ACC112 (cell line): ENCODE data around the gene MUC5B.

ENCODE experiments used
- H2AFZ ChIP-seq: fragments of 200-600 bp; sonication (generic); one replicate; pipeline ENCODE4 v1.6.0; 2017; ENCODE audit warnings: antibody characterized with exemption, low read length; ENCODE audit not compliant: unreplicated experiment
- H3K27ac ChIP-seq: fragments of 200-600 bp; sonication (generic); 2 replicates; pipeline ENCODE4 v1.5.1; 2014; ENCODE audit warnings: low read depth, mild to moderate bottlenecking, antibody characterized with exemption, low read length, moderate library complexity
- H3K27me3 ChIP-seq: fragments of 200-600 bp; sonication (generic); 2 replicates; pipeline ENCODE4 v1.6.1; 2014; ENCODE audit warnings: mild to moderate bottlenecking, antibody characterized with exemption, low read length, moderate library complexity, mixed read lengths; ENCODE audit not compliant: insufficient read depth
- H3K36me3 ChIP-seq: fragments of 200-600 bp; sonication (generic); 2 replicates; pipeline ENCODE4 v1.6.1; 2016; ENCODE audit warnings: mild to moderate bottlenecking, antibody characterized with exemption, low read length, moderate library complexity, mixed read lengths; ENCODE audit not compliant: insufficient read depth
- H3K4me1 ChIP-seq: fragments of 200-600 bp; sonication (generic); one replicate; pipeline ENCODE4 v1.6.1; 2016; ENCODE audit warnings: low read length, mixed read lengths; ENCODE audit not compliant: insufficient read depth, unreplicated experiment, control insufficient read depth
- H3K4me3 ChIP-seq: fragments of 200-600 bp; sonication (generic); 2 replicates; pipeline ENCODE4 v1.5.1; 2014; ENCODE audit warnings: mild to moderate bottlenecking, low read depth, low read length
- H3K79me2 ChIP-seq: fragments of 200-600 bp; sonication (generic); one replicate; pipeline ENCODE4 v1.6.0; 2016; ENCODE audit warnings: low read length; ENCODE audit not compliant: control insufficient read depth, unreplicated experiment, insufficient read depth

Gene MUC5B

DNA sequence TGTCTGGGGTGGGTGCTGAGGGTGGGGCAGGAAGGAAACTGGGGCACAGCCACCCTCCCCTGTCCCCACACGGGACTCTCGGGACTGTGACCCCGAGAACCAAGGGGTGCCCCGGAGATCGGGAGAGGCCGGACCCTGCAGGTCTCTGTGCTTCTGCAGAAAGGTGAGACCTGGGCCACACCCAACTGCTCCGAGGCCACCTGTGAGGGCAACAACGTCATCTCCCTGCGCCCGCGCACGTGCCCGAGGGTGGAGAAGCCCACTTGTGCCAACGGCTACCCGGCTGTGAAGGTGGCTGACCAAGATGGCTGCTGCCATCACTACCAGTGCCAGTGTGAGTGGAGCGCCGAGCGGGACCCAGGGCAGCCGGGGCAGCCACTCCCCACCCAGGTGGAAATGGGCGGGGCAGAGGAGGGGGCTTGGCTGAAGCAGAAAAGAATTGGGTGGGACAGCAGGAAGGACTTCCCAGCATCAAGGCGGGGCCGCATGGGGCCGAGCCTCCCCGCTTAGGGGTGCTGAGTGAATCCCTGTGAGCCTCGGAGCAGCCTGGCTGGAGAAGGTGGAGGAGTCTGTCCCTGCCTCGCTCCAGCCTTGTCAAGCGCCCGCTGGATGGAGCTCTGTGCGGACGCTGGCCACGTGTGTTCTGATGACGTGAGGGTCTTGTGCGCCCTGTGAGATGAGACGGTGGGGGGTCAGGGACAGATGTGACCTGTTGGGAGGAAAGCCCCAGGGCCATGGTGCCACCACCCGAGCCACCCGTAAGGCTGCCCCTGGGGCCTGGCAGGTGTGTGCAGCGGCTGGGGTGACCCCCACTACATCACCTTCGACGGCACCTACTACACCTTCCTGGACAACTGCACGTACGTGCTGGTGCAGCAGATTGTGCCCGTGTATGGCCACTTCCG is 29.3 kb upstream of the MUC5B start:
- no peaks in the 10 kb centered on the region for H3K36me3 ChIP-seq
- no peaks in the 10 kb centered on the region for H3K79me2 ChIP-seq
- no peak overlapping the region for H3K4me3 ChIP-seq
- H3K27ac ChIP-seq = no peak overlapping the region
- H3K27me3 ChIP-seq = no peaks in the 10 kb centered on the region
- H2AFZ ChIP-seq = no peak overlapping the region
- no peaks in the 10 kb centered on the region for H3K4me1 ChIP-seq

DNA sequence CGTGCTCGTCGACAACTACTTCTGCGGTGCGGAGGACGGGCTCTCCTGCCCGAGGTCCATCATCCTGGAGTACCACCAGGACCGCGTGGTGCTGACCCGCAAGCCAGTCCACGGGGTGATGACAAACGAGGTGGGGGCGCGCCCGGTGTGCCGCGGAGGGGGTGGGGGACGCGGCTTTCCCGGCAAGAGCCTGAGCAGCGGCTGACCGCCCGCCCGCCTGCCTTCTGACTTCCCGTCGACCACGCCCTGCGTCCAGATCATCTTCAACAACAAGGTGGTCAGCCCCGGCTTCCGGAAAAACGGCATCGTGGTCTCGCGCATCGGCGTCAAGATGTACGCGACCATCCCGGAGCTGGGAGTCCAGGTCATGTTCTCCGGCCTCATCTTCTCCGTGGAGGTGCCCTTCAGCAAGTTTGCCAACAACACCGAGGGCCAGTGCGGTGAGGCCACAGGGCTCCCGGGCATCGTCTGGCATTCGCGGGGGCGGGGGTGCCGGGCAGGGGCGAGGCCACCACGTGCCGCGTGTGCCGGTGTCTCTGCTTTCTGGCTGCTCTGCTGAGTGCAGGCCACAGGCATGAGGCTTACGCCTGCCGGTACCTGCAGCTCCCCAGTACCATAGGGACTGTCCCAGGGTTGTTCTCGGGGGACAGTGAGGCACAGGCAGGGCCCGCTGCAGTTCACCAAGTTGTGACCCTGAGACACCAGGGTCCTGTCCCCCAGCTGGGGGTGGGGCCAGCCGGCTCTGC is 28.5 kb upstream of the MUC5B start:
- no peaks in the 10 kb centered on the region for H3K79me2 ChIP-seq
- H3K4me3 ChIP-seq = no peak overlapping the region
- no peaks in the 10 kb centered on the region for H3K36me3 ChIP-seq
- no peaks in the 10 kb centered on the region for H3K27me3 ChIP-seq
- no peak overlapping the region for H2AFZ ChIP-seq
- H3K4me1 ChIP-seq = no peaks in the 10 kb centered on the region
- H3K27ac ChIP-seq = no peak overlapping the region

DNA sequence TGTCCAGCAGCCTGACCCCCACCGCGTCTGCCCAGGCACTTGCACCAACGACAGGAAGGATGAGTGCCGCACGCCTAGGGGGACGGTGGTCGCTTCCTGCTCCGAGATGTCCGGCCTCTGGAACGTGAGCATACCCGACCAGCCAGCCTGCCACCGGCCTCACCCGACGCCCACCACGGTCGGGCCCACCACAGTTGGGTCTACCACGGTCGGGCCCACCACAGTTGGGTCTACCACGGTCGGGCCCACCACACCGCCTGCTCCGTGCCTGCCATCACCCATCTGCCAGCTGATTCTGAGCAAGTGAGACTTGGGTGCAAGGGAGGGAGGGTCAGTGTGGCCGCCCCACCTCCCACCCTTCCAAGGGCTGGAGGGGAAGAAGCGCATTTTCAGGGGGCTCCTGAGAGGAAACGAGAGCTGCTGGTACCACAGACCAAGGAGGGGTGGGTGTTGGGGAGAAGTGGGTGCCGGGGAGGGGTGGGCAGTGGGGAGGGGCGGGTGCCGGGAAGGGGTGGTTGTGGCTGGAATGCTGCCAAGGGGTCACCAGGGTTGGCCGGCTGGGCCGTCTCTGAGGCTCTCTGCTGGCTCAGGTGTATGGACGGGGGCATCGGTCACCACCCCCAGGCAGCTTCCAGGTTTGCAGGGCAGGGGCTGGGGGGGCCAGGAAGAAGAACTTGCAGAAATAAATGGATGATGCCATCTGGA is 27.7 kb upstream of the MUC5B start:
- no peak overlapping the region for H2AFZ ChIP-seq
- H3K4me3 ChIP-seq = no peak overlapping the region
- H3K4me1 ChIP-seq = no peaks in the 10 kb centered on the region
- no peaks in the 10 kb centered on the region for H3K36me3 ChIP-seq
- no peak overlapping the region for H3K27ac ChIP-seq
- H3K79me2 ChIP-seq = no peaks in the 10 kb centered on the region
- no peaks in the 10 kb centered on the region for H3K27me3 ChIP-seq

GRCh38 chr11:1195682-1196515 is 27.0 kb upstream of the MUC5B start:
- Histone ChIP-seq H3K4me3 (no peak overlapping the region), H3K27ac (no peak overlapping the region), H2AFZ (no peak overlapping the region), H3K36me3 (no peaks in the 10 kb centered on the region), H3K27me3 (no peaks in the 10 kb centered on the region), H3K4me1 (no peaks in the 10 kb centered on the region), H3K79me2 (no peaks in the 10 kb centered on the region)

- Histone ChIP-seq H2AFZ (no peak overlapping the region), H3K4me1 (no peaks in the 10 kb centered on the region), H3K27me3 (no peaks in the 10 kb centered on the region), H3K36me3 (no peaks in the 10 kb centered on the region), H3K4me3 (no peak overlapping the region), H3K27ac (no peak overlapping the region), H3K79me2 (no peaks in the 10 kb centered on the region)
Observed at GRCh38 chr11:1196516-1197391, 26.1 kb upstream of the MUC5B start.

DNA sequence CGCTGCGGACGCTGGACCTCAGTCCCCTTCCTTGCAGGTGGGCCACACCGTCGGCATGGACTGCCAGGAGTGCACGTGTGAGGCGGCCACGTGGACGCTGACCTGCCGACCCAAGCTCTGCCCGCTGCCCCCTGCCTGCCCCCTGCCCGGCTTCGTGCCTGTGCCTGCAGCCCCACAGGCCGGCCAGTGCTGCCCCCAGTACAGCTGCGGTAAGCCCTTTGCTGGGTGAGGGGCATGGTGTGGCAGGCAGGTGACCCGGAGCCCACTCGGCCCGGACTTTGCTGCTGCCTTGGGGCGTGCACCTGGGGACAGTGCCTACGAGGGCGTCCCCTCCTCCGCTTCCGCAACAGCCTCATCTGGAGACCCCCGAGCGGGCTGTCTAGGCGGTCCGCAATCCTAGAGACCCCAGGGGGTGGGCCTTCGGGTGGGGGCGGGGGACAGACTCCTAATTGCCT is 25.4 kb upstream of the MUC5B start:
- Histone ChIP-seq H3K4me1 (no peaks in the 10 kb centered on the region), H3K36me3 (no peaks in the 10 kb centered on the region), H2AFZ (no peak overlapping the region), H3K79me2 (no peaks in the 10 kb centered on the region), H3K27me3 (no peaks in the 10 kb centered on the region), H3K27ac (no peak overlapping the region), H3K4me3 (no peak overlapping the region)

DNA sequence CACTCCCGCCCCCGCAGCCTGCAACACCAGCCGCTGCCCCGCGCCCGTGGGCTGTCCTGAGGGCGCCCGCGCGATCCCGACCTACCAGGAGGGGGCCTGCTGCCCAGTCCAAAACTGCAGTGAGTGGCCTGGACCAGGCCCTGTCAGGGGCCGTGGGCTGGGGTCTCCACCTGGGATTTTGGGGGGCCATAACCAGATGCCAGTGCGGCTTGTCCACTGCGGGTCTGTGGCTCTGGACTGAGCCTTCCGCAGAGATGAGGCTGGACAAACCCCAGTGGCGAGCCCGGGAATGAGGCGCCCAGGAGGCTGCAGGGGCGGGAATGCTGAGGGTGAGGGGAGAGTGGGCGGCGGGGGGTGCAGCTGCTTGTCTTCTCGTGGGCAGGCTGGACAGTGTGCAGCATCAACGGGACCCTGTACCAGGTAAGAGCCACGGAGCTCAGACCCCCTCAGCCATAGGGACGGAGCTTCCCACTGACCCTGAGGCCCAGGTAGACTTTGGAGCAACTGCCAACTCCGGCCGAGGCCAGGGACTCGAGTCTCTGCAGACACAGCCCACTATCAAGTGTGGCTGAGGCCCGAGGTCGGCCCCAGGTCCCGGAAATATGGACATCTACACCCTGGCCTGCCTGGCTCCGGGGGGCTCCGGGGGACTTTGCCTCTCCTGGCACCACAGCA is 24.8 kb upstream of the MUC5B start:
- Histone ChIP-seq H3K79me2 (no peaks in the 10 kb centered on the region), H3K4me3 (no peak overlapping the region), H3K36me3 (no peaks in the 10 kb centered on the region), H3K27ac (no peak overlapping the region), H2AFZ (no peak overlapping the region), H3K4me1 (no peaks in the 10 kb centered on the region), H3K27me3 (no peaks in the 10 kb centered on the region)

DNA sequence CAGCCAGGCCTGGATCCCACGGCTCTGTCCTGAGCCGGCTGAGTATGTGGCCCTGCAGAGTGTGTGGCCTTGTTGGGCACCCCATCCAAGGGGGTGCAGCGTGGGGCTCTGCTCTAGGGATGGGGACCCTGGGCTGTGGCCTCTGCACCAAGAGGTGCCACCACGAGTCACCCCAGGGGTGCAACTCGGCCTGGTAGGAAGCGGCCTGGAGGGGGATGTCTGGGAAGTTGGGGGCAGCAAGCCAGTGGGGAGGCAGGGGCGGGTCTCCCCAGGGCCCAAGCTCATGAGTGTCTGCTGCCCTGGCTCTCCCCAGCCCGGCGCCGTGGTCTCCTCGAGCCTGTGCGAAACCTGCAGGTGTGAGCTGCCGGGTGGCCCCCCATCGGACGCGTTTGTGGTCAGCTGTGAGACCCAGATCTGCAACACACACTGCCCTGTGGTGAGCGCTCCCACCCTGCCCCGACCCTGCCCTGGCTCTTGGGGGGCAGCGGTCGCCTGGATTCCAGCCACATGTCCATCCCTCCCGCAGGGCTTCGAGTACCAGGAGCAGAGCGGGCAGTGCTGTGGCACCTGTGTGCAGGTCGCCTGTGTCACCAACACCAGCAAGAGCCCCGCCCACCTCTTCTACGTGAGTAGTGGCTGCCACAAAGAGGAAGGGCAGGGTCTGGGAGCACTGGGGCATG is 24.2 kb upstream of the MUC5B start:
- Histone ChIP-seq H3K79me2 (no peaks in the 10 kb centered on the region), H3K27me3 (no peaks in the 10 kb centered on the region), H3K36me3 (no peaks in the 10 kb centered on the region), H3K27ac (no peak overlapping the region), H3K4me1 (no peaks in the 10 kb centered on the region), H3K4me3 (no peak overlapping the region), H2AFZ (no peak overlapping the region)

GRCh38 chr11:1199241-1199750 is 23.6 kb upstream of the MUC5B start:
- Histone ChIP-seq H3K27me3 (no peaks in the 10 kb centered on the region), H3K36me3 (no peaks in the 10 kb centered on the region), H3K4me1 (no peaks in the 10 kb centered on the region), H2AFZ (no peak overlapping the region), H3K4me3 (no peak overlapping the region), H3K27ac (no peak overlapping the region), H3K79me2 (no peaks in the 10 kb centered on the region)
